Upper lobe of left lung (tissue), 6 donors: Measurements from ENCODE around the gene MACIR. TPM values are rescaled to one million over a fixed set of nuclear protein-coding genes. Genes with fewer than 3 reads are reported as not detected.

ENCODE experiments used
- ATAC-seq, 2 donors: fragments of 200-7000 bp; cut with Tn5 transposase; one replicate each; pipeline ENCODE4 v1.9.1; 2022; ENCODE audit warnings: mild to moderate bottlenecking in 2 of 2, moderate library complexity in 2 of 2; ENCODE audit not compliant: low FRiP score in 2 of 2
- DNase-seq, 2 donors: peaks; one replicate each; pipeline ENCODE4 v3.0.0-alpha.2; 2019 to 2020
- H3K27ac ChIP-seq, 4 donors: fragments of 200-600 bp; sonication (generic); one replicate each; pipeline ENCODE4 v1.5.1; 2016 to 2019
- H3K27me3 ChIP-seq, 4 donors: fragments of 200-600 bp; sonication (generic); one replicate each; pipeline ENCODE4 v1.5.1; 2017 to 2019
- H3K36me3 ChIP-seq, 4 donors: fragments of 200-600 bp; sonication (generic); one replicate each; pipeline ENCODE4 v1.5.1; 2016 to 2019
- H3K4me1 ChIP-seq, 4 donors: fragments of 200-600 bp; sonication (generic); one replicate each; pipeline ENCODE4 v1.5.1; 2018 to 2019
- H3K4me3 ChIP-seq, 4 donors: fragments of 200-600 bp; sonication (generic); one replicate each; pipeline ENCODE4 v1.5.1; 2017 to 2019; ENCODE audit warnings: mild to moderate bottlenecking in 2 of 4, moderate library complexity in 1 of 4
- H3K9me3 ChIP-seq, 4 donors: fragments of 200-600 bp; sonication (generic); one replicate each; pipeline ENCODE4 v1.5.1; 2018 to 2019
- CTCF ChIP-seq, 6 experiments: fragments of 450-650 bp in 4 of 6; fragments of 200-600 bp in 2 of 6; sonication (generic) in 2 of 6; IDR thresholded peaks; one replicate each; pipeline ENCODE4 v1.5.1; 2016 to 2019; ENCODE audit warnings: antibody characterized with exemption in 6 of 6
- EP300 ChIP-seq, 4 donors: sonication (generic); formaldehyde crosslinking; IDR thresholded peaks; one replicate each; pipeline ENCODE4 v1.5.1; 2017; ENCODE audit warnings: antibody characterized with exemption in 4 of 4, control low read depth in 2 of 4
- POLR2A ChIP-seq, 4 donors: fragments of 450-650 bp; IDR thresholded peaks; one replicate each; pipeline ENCODE4 v1.5.1; 2016 to 2017; ENCODE audit warnings: antibody characterized with exemption in 4 of 4, mild to moderate bottlenecking in 2 of 4
- POLR2AphosphoS5 ChIP-seq, 2 donors: sonication (generic); formaldehyde crosslinking; IDR thresholded peaks; one replicate each; pipeline ENCODE4 v1.5.1; 2017; ENCODE audit warnings: antibody characterized with exemption in 2 of 2
- WGBS, 2 donors: methylation state at CpG; one replicate each; pipeline ENCODE4 v1.1.5; 2017 to 2018; 5-methylcytosine and 5-hydroxymethylcytosine counted together
- total RNA-seq, 6 donors: library from RNA; depleted of rRNA in 4 of 6; stranded (reverse); fragments of >200 nt in 4 of 6; gene quantifications; one replicate each; pipeline versions ENCODE4 v1.1.0 to v1.2.1, GENCODE V29; 2016 to 2021
- donor health status: DM: no; HTN: no; CAD: no; lungs with moderate emphysema.
- donor health status: DM: no; HTN: yes; CAD: no; lungs with severe emphysema.

Gene MACIR
- total RNA-seq, 6 donors from 2014 or later, result 2.6 to 12.5 (median 6.8) TPM

DNA sequence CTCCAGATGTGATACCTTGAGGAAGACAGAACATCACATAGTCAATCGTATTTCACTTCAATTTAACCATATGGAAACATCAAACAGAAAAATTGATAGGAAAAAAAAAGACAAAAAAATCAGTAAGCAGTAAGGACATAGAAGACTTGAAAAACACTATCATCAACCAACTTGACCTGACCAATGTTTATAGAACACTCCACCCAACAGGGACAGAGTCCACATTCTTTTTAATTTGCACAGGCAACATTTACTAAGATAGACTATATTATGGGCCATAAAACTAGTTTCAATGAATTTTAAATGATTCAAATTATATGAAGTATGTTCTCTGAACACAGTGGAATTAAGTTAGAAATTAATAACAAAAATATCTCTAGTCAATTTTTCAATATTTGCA, 20.8 kb upstream of the MACIR start:
- Histone ChIP-seq H3K9me3 (no peaks in the 10 kb centered on the region), H3K4me3 (no peak overlapping the region), H3K36me3 (no peaks in the 10 kb centered on the region), H3K27ac (no peak overlapping the region), H3K27me3 (no peaks in the 10 kb centered on the region), H3K4me1 (no peaks in the 10 kb centered on the region)
- WGBS, 2 donors, result 90 to 93% methylated on average over 1 of the region's 1 CpG
- ATAC-seq, result no peak
- no peak for TF ChIP-seq POLR2AphosphoS5 (IDR thresholded peaks at IDR 0.05)
- TF ChIP-seq POLR2A (IDR thresholded peaks at IDR 0.05), result no peak
- no peak for TF ChIP-seq CTCF (IDR thresholded peaks at IDR 0.05)
- DNase-seq, result no peak

GRCh38 chr5:103243665-103244064, 14.9 kb upstream of the MACIR start:
- DNase-seq, result no peak
- no peak overlapping the region for H3K4me3 ChIP-seq
- no peak overlapping the region for H3K27ac ChIP-seq
- H3K36me3 ChIP-seq, result no peaks in the 10 kb centered on the region
- H3K9me3 ChIP-seq, result no peaks in the 10 kb centered on the region
- ATAC-seq, result no peak
- no peaks in the 10 kb centered on the region for H3K27me3 ChIP-seq
- TF ChIP-seq CTCF (IDR thresholded peaks at IDR 0.05) (no peak), POLR2A (IDR thresholded peaks at IDR 0.05) (no peak), POLR2AphosphoS5 (IDR thresholded peaks at IDR 0.05) (no peak), EP300 (IDR thresholded peaks at IDR 0.05) (no peak)
- no peaks in the 10 kb centered on the region for H3K4me1 ChIP-seq
- 51 to 72% methylated on average over 2 of the region's 2 CpGs for WGBS, 2 donors

- DNase-seq, result no peak
- H3K4me1 ChIP-seq, result no peaks in the 10 kb centered on the region
- H3K4me3 ChIP-seq, result no peak overlapping the region
- TF ChIP-seq CTCF (IDR thresholded peaks at IDR 0.05), result no peak
- no peak for TF ChIP-seq EP300 (IDR thresholded peaks at IDR 0.05)
- TF ChIP-seq POLR2AphosphoS5 (IDR thresholded peaks at IDR 0.05), result no peak
- no peak for TF ChIP-seq POLR2A (IDR thresholded peaks at IDR 0.05)
- no peak overlapping the region for H3K27ac ChIP-seq
- ATAC-seq, result no peak
- no peaks in the 10 kb centered on the region for H3K9me3 ChIP-seq
- no peaks in the 10 kb centered on the region for H3K36me3 ChIP-seq
- H3K27me3 ChIP-seq, result no peaks in the 10 kb centered on the region
Observed at GRCh38 chr5:103244398-103244797, 14.2 kb upstream of the MACIR start.

DNA sequence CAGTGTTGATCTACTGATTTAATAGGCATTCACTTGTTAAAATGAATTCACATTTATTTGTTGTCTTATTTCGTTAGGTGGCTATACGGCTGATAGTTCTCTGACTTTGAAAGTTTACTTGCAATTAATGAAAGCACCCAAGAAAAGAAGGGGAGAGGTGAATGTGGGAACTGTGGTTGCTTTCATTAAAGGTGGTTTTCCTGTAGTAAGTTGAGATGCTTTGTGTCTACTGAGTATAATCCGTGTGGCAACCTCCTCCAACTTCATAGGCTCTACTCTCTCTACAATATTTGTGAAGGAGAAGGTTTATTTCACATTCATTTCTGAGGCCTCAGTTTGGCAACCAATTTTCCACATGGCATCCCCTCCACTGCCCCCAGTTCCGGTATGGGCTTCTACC, 12.8 kb upstream of the MACIR start:
- Histone ChIP-seq H3K36me3 (no peaks in the 10 kb centered on the region), H3K27ac (no peak overlapping the region), H3K4me1 (no peaks in the 10 kb centered on the region), H3K4me3 (no peak overlapping the region), H3K9me3 (no peaks in the 10 kb centered on the region), H3K27me3 (no peaks in the 10 kb centered on the region)
- no peak for TF ChIP-seq CTCF (IDR thresholded peaks at IDR 0.05)
- no peak for TF ChIP-seq POLR2A (IDR thresholded peaks at IDR 0.05)
- TF ChIP-seq EP300 (IDR thresholded peaks at IDR 0.05), result no peak
- no peak for TF ChIP-seq POLR2AphosphoS5 (IDR thresholded peaks at IDR 0.05)
- ATAC-seq (no peak), DNase-seq (no peak)
- 85 to 87% methylated on average over 4 of the region's 4 CpGs for WGBS, 2 donors

GRCh38 chr5:103247118-103247517, 11.4 kb upstream of the MACIR start:
- TF ChIP-seq POLR2AphosphoS5 (IDR thresholded peaks at IDR 0.05) (no peak), POLR2A (IDR thresholded peaks at IDR 0.05) (no peak), CTCF (IDR thresholded peaks at IDR 0.05) (no peak), EP300 (IDR thresholded peaks at IDR 0.05) (no peak)

More at GRCh38 chr5:103247118-103247517, 11.4 kb upstream of the MACIR start:
- Histone ChIP-seq H3K9me3 (no peaks in the 10 kb centered on the region), H3K4me3 (no peak overlapping the region), H3K27ac (no peak overlapping the region), H3K4me1 (no peaks in the 10 kb centered on the region), H3K36me3 (no peaks in the 10 kb centered on the region), H3K27me3 (no peaks in the 10 kb centered on the region)
- 94 to 100% methylated on average over 1 of the region's 1 CpG for WGBS, 2 donors
- no peak for ATAC-seq
- no peak for DNase-seq
